Midbrain (tissue), 1 donor: ENCODE results near the gene NSD2.
"Not testable (repeated sequence)": the region's sequence is repeated elsewhere in the genome, so short reads cannot be mapped to it uniquely, and the experiment has no call there.

Experiments used
- DNase-seq: peaks from one replicate; lab custom pipeline; 2025; lab: John Stamatoyannopoulos, UW

Gene NSD2

DNA sequence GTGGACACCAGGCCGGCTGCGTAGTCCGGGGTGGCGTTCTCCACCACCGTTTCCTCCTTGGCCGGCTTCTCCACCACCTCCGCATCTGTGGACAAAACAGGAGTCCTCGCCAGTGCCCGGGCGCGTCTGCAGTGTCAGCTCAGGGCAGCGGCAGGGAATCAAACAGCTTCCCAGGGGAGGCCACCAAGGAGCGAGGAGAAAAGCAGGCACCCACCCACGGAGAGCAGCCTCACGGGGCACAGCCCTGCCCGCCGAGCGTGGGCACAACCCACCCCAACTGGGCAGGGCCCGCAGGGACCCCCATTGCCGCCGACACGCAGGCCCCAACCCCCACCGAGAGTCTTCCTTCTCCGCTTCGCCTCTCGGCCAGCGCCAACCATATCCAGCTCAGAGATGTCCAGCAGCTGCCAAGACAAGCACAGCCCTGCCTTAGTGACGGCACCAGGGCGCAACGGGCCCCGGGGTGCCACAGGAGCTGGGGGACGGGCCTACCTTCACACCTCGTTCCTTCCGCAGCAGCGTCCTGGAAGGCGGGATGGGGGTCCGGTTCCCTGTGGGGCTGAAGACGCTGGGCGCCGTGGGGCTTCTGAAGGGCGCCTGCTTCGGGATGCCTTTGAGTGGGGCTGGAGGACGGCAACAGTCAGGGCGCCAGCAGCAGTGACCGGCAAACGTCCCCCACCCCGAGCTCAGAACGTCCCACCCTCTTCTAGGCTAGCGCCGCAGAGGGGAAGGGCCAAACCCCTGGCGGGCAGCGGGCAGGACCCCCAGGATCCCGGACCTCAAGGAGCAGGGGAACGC, 114.8 kb downstream of the NSD2 start:
- no peak for DNase-seq

DNA sequence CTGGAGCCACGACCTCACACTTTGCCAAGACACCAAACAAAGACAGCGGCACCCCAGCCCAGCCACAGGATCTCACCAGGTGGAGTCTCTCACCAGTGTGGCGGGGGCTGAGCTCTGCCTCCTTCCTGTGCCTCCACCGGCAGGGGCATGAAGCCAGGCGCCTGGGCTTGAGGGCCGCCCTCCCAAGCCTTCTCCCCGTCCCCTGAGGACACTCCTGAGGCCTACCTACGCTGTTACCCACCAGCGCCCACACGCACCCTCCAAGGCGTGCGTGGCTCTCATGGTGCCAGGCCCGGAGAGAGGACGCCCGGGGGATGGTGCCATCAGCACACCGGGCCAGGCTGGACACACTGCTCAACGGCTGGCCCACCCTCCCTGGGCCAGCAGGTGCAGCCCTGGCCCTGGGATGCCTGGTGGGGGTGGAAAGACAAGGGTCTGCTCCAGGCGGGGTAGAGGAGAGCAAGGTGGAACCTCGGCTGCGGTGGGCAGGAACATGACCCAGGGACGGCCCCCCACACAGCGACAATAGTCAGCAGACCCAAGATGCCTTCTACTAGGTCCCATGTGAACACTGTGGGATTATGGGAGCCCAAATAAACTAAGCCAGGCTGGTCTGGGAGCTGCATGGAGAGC, 115.5 kb downstream of the NSD2 start:
- no peak for DNase-seq

DNA sequence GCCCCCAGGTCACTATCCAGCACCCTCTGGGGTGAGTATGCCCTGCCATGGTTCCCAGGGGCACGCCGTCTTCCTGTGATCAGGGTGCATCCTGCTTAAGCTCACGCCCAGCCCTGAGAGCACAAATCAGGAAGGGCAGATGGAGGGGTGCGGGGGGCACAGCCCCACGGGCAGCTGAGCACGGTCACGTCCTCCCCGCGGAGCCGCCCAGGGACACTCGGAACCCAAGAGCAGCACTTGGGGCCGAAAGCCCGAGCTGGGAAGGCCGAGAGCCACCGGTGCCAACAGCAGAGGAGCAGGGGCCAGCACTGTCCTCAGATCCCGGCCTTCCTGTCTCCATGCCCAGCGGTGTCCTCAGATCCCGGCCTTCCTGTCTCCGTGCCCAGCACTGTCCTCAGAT, 116.1 kb downstream of the NSD2 start:
- no peak for DNase-seq

DNA sequence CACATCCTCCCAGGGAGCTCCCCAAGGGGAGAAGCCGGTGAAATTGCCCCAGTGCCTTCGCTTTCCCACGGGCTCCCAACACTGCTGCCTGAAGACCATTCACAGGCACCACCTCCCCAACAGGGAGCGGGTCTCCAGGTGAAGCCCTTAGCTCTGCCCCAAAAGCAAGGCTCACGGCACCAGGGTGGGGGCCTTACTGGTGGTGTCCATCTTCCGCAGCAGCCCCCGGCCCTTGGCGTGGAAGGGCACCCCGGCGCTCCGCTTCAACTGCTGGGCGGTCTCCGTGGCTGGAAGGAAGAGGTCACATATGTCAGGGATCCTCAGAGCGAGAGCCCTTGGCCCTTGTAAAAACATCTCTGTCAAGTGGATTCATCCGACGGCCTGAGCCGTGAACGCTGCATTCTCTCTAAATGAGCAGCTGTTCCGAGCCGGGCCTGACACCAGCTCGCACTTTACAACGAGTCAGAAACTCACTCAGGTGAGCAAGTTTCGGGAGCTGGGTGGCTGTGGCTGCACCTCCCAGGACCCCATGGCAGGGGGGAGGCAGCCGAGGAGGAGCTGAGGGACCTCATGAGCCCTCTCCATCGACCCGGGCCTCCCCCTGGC, 116.6 kb downstream of the NSD2 start:
- no peak for DNase-seq

DNA sequence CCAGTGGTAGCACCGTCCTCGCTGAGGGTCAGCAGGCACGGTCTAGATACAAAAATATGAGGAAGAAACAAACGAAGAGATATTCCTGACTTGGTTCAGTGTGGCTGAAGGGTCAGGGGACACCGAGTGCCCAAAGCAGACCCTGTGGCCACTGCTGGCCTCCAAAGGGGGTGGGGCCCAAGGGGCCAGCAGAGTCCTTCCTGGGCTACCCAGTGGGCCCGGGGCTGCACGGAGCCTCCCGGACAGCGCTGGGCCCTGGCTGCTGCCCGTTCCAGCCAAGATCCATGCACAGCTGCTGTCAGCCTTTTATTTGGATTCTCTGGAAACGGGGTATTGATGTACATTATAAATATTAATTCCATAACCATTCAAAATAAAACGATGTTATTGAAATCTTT, 117.1 kb downstream of the NSD2 start:
- no peak for DNase-seq

DNA sequence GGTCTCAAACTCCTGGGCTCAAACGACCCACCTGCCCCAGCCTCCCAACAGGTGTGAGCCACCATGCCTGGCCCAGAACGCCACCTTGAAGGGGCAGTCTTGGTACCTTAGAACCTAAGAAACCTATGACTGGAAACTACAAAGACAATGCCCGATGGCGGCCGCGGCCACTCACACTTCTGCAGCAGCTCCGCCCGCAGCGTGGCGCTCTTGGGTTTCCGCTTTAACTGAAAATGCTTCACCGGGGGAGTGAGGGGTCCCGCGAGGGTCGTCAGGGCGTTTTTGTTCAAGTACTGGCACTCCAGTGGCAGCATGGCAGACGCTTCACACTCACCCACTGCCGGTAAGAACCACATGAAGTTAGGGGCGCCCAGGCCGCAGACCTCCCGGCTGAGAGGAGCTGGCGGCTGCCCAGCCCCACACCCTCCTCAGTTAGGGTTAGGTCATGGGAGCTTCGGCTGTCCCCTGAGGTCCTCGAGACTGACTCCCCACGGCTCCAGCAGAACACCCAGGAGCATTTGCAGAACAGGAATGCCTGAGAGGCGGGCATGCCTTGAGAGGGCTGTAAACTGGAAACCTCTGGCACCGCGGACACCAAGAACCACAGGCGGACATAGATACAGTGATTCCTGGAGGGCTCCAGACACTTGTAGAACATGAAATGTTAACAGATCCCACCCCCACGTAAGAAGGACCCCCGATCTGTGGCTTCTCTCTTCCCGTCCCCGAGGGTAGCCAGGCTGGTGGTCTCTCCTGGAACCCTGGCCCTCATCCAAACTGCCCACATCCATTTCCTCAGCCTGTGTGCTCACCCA, 118.5 kb downstream of the NSD2 start:
- no peak for DNase-seq

DNA sequence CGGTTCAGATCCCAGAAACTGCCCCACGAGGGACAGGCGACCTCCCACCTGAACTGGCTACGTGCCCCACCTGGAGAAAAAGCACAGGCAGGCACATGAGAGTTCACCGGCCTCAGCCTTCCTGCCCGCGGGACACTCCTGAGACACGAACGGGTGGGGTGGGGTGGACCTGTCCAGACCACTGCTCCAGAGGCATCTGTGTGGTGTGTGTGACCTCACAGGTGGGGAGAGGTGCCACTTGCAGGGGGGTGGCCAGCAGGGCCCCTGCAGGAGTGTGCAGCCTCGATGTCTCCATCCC, 119.1 kb downstream of the NSD2 start:
- DNase-seq, result no peak

DNA sequence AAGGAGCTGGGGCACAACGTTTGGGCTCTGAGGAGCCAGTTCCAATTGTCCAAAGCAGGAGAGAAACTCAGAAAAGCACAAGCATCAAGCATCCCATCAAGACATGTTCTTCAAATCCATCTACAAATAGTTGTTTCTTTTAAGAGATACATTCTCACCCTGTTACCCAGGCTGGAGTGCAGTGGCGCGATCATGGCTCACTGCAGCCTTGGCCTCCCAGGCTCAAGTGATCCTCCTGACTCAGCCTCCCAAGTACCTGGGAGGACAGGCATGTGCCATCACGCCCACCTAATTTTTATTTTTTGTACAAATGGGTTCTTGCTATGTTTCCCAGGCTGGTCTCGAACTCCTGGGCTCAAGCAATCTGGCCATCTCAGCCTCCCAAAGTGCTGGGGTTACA, 119.5 kb downstream of the NSD2 start:
- no peak for DNase-seq

DNA sequence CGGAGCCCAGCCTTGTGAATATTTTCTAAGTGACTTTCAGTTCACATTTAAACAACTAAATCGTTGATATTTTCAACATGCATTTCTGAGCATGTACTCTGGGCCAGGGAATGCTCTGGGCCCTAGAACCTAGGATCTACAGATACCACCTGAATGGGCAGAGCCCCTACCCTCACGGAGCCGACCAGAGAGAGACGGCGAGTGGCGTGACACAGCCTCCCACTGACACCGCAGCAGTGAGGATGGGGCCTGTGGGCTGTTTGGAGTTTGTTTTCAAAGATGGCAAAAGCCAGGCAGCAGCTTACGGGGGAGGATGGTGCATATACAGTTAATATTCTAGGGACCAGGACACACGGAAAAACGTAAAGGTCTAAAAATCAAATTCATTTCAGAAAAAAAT, 119.9 kb downstream of the NSD2 start:
- no peak for DNase-seq

DNA sequence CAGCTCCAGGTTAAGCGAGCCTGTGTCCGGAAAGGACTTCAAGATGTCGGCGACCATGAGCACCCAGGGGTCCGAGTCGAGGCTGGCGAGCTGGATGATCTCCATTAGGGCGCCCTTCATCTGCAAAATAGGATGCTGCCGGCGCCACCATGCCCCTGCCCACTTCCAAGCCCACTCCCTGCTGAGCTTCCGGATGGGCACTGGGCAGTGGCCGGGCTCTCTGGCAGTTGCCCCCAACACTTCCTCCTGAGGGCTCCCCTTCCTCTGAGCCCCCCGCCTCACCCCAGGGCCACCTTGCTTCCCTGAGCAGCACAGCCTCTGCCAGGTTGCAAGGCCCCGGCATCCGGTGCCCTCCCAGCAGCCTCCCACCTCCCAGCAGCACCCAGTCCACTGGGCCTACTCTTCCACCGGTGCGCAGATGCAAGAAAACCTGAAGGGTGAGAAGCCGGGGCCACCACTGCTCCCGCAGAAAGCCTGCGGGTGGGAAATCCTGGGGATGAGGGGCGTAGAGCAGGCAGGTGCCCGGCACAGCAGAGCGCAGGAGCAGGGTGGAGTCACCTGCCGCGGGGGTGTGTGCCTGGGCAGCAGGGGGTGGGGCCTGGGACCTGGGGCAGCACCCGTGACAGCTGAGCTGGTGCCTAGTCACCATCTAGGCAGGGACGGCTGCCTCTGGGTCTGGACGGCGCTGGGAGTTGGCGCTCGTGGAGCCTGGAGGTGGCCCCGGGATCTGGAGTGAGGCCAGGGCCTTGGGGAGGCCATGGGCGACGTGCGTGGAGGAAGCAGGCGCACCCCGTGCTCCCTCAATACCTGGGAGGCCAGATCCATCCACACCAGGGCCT, 120.6 kb downstream of the NSD2 start:
- DNase-seq, result no peak

DNA sequence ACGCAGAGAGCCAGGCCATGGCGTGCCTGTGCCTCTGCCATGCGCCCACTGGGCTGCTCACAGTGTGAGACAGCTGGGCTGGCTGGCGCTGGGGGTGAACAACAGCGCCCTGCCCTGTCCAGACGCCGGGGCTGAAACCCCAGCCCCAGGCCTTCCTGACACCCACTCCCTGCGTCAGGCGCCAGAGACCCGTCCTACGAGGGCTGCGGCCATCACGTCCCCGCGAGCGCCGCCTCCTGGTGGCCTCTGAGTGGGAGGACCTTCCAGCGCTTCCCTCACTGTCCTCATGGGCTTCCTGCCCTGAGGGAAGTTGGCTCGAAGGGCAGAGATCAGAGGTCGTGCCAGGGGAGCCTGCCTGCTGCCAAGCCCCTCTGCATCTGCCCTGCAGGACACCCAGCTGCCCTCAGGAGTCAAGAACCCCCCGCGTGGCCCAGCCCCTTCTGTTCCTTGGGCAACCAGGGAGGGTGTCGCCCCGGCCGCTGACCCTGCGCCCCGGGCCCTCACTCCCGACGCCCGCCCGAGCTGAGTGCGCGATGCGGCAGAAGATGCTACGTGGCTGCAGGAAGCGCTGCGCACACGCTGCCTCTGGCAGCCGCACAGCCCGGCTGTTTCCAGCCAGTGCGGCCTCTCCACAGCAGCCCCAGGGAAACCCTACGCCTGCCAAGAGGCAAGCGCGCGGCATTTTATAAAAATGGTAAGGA, 121.4 kb downstream of the NSD2 start:
- peak; percentile 5 for DNase-seq

DNA sequence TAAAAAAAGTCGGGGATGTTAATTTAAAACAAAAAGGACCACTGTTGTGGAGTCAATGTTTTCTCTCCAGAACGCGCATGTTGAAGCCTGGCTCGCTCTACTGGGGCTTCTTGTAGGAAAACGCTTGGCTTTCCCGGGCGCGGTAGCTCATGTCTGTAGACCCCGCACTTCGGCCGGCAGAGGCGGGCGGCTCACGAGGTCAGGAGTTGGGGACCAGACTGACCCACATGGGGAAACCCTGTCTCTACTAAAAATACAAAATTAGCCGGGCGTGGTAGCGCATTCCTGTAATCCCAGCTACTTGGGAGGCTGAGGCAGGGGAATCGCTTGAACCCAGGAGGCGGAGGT, 122.0 kb downstream of the NSD2 start:
- DNase-seq, result no peak

DNA sequence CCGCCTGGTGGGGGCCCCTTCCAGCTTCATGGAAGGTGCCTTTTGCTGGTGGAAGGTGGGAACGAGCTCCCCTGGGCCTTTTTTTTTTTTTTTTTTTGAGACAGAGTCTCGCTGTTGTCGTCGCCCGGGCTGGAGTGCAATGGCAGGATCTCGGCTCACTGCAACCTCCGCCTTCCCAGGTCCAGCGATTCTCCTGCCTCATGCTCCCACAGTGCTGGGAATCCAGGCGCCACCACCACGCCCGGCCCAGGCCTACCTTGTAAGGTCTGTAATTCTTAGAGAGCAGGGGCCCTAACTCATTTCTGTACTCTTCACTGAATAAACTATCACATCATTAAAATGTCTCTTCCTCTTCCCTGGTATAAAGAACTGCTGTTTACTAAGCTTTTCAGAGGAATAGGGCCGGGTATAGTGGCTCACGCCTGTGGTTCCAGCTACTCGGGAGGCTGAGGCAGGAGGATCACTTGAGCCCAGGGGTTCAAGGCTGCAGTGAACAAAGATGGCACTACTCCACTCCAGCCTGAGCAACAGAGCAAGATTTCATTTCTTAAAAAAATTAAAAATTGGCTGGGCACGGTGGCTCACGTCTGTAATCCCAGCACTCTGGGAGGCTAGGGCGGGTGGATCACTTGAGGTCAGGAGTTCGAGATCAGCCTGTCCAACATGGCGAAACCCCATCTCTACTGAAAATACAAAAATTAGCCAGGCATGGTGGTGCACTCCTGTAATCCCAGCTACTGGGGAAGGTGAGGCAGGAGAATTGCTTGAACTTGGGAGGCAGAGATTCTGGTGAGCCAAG, 122.7 kb downstream of the NSD2 start:
- DNase-seq, result not testable (repeated sequence)

DNA sequence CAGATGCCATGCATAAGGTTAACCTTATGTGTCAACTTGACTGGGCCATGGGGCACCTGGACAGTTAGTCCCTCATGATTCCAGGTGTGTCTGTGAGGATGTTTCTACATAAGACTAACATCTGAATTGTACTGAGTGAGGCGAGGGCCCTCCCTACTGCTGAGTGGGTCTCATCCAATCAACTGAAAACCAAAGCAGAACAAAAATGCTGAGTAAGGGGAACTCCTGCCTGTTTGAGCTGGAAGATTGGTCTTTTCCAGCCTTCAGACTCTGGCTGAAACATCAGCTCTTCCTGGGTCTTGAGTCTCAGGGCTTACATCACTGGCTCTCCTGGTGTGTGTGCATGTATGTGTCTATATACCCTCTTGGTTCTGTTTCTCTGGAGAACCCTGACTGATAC, 123.7 kb downstream of the NSD2 start:
- DNase-seq, result no peak

DNA sequence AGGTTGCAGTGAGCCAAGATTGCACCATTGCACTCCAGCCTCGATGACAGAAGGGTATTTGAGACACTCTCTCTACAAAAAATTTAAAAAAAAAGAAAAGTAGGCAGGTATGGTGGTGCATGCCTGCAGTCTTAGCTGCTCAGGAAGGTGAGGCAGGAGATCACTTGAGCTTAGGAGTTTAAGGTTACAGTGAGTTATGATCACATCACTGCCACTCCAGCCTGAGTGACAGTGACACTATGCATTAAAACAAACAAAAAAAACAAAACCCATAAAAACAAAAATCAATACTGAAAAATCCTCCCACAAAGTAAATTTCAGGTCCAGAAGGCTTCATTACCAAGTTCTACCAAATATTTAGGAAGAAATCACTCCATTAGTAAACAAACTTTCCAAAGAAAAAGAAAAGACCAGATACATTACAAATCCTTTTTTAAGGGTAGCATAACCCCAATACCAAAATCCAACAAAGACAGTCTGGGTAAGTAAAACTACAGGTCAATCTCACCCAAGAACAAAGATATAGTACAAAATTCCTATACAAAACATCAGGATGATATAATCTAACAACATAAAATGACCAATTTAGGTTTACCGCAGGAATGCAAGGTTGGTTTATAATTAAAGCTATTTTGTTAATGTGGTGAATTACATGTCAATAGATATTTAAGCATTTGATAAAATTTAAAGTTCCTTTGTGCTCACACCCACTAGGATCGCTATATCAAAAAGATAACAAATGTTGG, 125.8 kb downstream of the NSD2 start:
- DNase-seq, result no peak

DNA sequence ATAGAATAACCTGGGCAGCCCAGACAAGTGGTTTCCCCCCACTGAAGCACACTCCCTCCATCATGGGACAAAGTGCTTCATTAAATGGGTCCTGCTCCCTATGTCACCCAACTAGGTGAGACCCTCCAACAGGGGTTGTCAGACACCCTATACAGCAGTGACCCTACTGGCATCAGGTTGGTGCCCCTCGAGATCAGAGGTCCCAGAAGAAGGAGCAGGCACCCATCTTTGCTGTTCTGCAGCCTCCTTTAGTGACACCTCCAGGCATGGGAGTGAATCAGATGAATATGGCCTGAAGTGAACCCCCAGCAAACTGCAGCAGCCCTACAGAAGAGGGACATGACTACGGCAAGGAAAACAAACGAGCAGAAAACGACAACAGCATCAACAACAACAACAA, 126.5 kb downstream of the NSD2 start:
- no peak for DNase-seq

DNA sequence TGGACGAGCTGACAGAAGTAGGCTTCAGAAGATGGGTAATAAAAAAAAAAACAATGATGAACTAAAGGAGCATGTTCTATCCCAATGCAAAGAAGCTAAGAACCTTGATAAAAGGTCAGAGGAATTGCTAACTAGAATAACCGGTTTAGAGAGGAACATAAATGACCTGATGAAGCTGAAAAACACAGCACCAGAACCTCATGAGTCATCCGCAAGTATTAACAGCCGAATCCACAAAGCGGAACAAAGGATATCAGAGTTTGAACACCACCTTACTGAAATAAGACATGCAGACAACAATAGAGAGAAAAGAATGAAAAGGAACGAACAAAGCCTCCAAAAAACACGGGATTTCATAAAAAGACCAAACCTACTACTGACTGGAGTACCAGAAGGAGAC, 127.1 kb downstream of the NSD2 start:
- no peak for DNase-seq

DNA sequence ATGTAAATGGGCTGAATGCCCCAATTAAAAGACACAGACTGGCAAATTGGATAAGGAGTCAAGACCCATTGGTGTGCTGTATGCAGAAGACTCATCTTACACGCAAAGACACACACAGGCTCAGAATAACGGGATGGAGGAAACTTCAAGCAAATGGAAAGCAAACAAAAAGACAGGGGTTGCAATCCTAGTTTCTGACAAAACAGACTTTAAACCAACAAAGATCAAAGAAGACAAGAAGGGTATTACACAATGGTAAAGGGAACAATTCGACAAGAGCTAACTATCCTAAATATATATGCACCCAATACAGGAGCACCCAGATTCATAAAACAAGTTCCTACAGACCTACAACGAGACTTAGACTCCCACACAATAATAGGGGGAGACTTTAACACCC, 128.1 kb downstream of the NSD2 start:
- not testable (repeated sequence) for DNase-seq

DNA sequence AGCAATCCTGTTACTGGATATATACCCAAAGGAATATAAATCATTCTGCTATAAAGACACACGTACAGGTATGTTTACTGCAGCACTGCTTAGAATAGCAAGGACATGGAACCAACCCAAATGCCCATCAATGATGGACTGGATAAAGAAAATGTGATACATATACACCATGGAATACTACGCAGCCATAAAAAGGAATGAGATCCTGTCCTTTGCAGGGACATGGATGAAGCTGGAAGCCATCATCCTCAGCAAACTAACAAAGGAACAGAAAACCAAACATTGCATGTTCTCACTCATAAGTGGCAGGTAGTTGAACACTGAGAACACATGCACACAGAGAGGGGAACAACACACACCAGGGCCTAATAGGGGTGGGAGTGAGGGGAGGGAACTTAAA, 132.2 kb downstream of the NSD2 start:
- DNase-seq, result not testable (repeated sequence)

DNA sequence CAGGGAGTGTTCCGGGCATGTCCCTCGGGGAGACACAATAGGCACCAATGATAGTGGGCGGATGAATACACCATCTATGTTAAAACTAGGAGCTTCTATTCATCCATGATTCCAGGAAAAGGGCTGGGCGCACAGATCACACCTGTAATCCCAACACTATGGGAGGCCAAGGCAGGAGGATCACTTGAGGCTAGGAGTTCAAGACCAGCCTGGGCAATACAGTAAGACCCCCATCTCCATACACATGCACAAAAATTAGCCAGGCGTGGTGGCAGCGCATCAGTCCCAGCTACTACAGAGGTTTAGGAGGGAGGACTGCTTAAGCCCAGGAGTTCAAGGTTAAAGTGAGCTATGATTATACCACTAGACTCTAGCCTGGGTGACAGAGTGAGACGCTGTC, 135.2 kb downstream of the NSD2 start:
- DNase-seq, result no peak
